Calu3 (cell line): Measurements from ENCODE around the gene ZC3H12D. TPM values are rescaled to one million over a fixed set of nuclear protein-coding genes. Genes with fewer than 3 reads are reported as not detected.

Experiments used
- BruUV-seq: library from RNA; stranded (reverse); fragments of 400-500 nt; replicated peaks from 2 replicates; lab custom pipeline; 2021; lab: Mats Ljungman, UMichigan
- CTCF ChIA-PET: fragments of 300-600 bp; sonication (Branson Sonifier 250); formaldehyde crosslinking; loops from one replicate; lab custom pipeline; 2022; ENCODE audit warnings: antibody characterized with exemption; lab: Charles Lee
- DNase-seq: peaks from one replicate; pipeline ENCODE4 v3.0.0; 2022
- H3K27ac Mint-ChIP-seq: one replicate; pipeline ENCODE4 v1.8.0; 2022; ENCODE audit warnings: mixed read lengths; ENCODE audit not compliant: unreplicated experiment
- H3K27me3 Mint-ChIP-seq: one replicate; pipeline ENCODE4 v1.8.0; 2022; ENCODE audit warnings: mixed read lengths; ENCODE audit not compliant: unreplicated experiment
- H3K36me3 Mint-ChIP-seq: one replicate; pipeline ENCODE4 v1.8.0; 2022; ENCODE audit warnings: mild to moderate bottlenecking, moderate library complexity, mixed read lengths; ENCODE audit not compliant: insufficient read depth, unreplicated experiment
- H3K4me1 Mint-ChIP-seq: one replicate; pipeline ENCODE4 v1.8.0; 2022; ENCODE audit warnings: mild to moderate bottlenecking, low read depth, mixed read lengths; ENCODE audit not compliant: unreplicated experiment
- H3K4me3 Mint-ChIP-seq: one replicate; pipeline ENCODE4 v1.8.0; 2022; ENCODE audit warnings: mild to moderate bottlenecking, low read depth, moderate library complexity, mixed read lengths; ENCODE audit not compliant: unreplicated experiment
- H3K9me3 Mint-ChIP-seq: one replicate; pipeline ENCODE4 v1.8.0; 2022; ENCODE audit warnings: low read depth, mixed read lengths; ENCODE audit not compliant: unreplicated experiment
- CTCF ChIP-seq: fragments of 200-600 bp; IDR thresholded peaks from one replicate; pipeline ENCODE4 v1.8.0; 2022; ENCODE audit warnings: antibody characterized with exemption; ENCODE audit not compliant: unreplicated experiment
- intact Hi-C: fragments of 100-400 bp; cut with micrococcal nuclease; formaldehyde crosslinking; loops from one replicate; pipeline ENCODE4 v1.10.0; 2022; ENCODE audit not compliant: unreplicated experiment
- total RNA-seq: library from RNA; stranded (reverse); gene quantifications from 2 replicates; pipeline ENCODE4 v1.2.3, GENCODE V29; 2022

Gene ZC3H12D
- total RNA-seq, 1 experiment from 2014 or later: 0.05 TPM

GRCh38 chr6:149471801-149472200, 13.0 kb downstream of the ZC3H12D start:
- peaks cover 22% of the 10 kb centered on the region for H3K27me3 Mint-ChIP-seq
- H3K36me3 Mint-ChIP-seq: no peaks in the 10 kb centered on the region
- no peak overlapping the region for H3K4me3 Mint-ChIP-seq
- no TSS peak for BruUV-seq
- no peak for TF ChIP-seq CTCF
- H3K27ac Mint-ChIP-seq: no peak overlapping the region
- CTCF ChIA-PET: no interaction called here
- no peaks in the 10 kb centered on the region for H3K9me3 Mint-ChIP-seq
- intact Hi-C loops: no loop called here
- no peak for DNase-seq
- no peaks in the 10 kb centered on the region for H3K4me1 Mint-ChIP-seq

GRCh38 chr6:149470948-149471347, 13.9 kb downstream of the ZC3H12D start:
- Mint-ChIP-seq H3K4me3 (no peak overlapping the region), H3K36me3 (no peaks in the 10 kb centered on the region), H3K9me3 (no peaks in the 10 kb centered on the region), H3K27me3 (peaks cover 22% of the 10 kb centered on the region), H3K27ac (no peak overlapping the region), H3K4me1 (no peaks in the 10 kb centered on the region)
- TF ChIP-seq CTCF: no peak
- BruUV-seq: no TSS peak
- CTCF ChIA-PET: no interaction called here
- intact Hi-C loops: no loop called here
- no peak for DNase-seq

GRCh38 chr6:149468179-149468578, 16.6 kb downstream of the ZC3H12D start:
- CTCF ChIA-PET: interaction anchor here (0.6 kb wide), 1 partner anchor 10 kb away, joined by 3 read pairs; no protein-coding TSS in a partner anchor
- Mint-ChIP-seq H3K27ac (no peak overlapping the region), H3K36me3 (no peaks in the 10 kb centered on the region), H3K27me3 (peaks cover 13% of the 10 kb centered on the region), H3K4me3 (no peak overlapping the region), H3K4me1 (no peaks in the 10 kb centered on the region), H3K9me3 (no peaks in the 10 kb centered on the region)
- BruUV-seq: no TSS peak
- intact Hi-C loops: no loop called here
- DNase-seq: no peak
- no peak for TF ChIP-seq CTCF

- no peak for TF ChIP-seq CTCF
- CTCF ChIA-PET: no interaction called here
- no peak overlapping the region for H3K27ac Mint-ChIP-seq
- no peaks in the 10 kb centered on the region for H3K4me1 Mint-ChIP-seq
- no peak overlapping the region for H3K4me3 Mint-ChIP-seq
- intact Hi-C loops: no loop called here
- BruUV-seq: no TSS peak
- peaks cover 12% of the 10 kb centered on the region for H3K27me3 Mint-ChIP-seq
- no peaks in the 10 kb centered on the region for H3K36me3 Mint-ChIP-seq
- no peaks in the 10 kb centered on the region for H3K9me3 Mint-ChIP-seq
- no peak for DNase-seq
Observed at GRCh38 chr6:149467265-149467664, 17.5 kb downstream of the ZC3H12D start.
